ENCODE measurements around the gene PHACTR4.

- no peak for TF ChIP-seq CTCF (IDR thresholded peaks at IDR 0.05)
- TF ChIP-seq POLR2A (IDR thresholded peaks at IDR 0.05) = no peak
Observed at GRCh38 chr1:28449904-28450303, 80.4 kb downstream of the PHACTR4 start.
